RWPE2 (cell line): Measurements from ENCODE around the gene CHKA.
"Not testable (repeated sequence)": the region's sequence is repeated elsewhere in the genome, so short reads cannot be mapped to it uniquely, and the experiment has no call there.

ENCODE experiments used
- ATAC-seq: fragments of 200-7000 bp; cut with Tn5 transposase; 3 replicates; pipeline ENCODE4 v1.9.1; 2021; ENCODE audit warnings: low read depth
- DNase-seq: peaks from one replicate; pipeline ENCODE4 v3.0.0-alpha.2; 2020; ENCODE audit warnings: low spot score
- H3K27ac ChIP-seq: fragments of 450-650 bp; 2 replicates; pipeline ENCODE4 v1.5.1; 2017; ENCODE audit warnings: mild to moderate bottlenecking; ENCODE audit not compliant: poor library complexity, severe bottlenecking
- H3K27me3 ChIP-seq: fragments of 250-450 bp; sonication (Bioruptor Pico); 2 replicates; pipeline ENCODE4 v1.5.1; 2021; ENCODE audit warnings: mild to moderate bottlenecking, moderate library complexity; ENCODE audit not compliant: insufficient read depth, poor library complexity, severe bottlenecking
- H3K36me3 ChIP-seq: fragments of 250-450 bp; sonication (Bioruptor Pico); 2 replicates; pipeline ENCODE4 v1.5.1; 2020; ENCODE audit warnings: low read depth, mild to moderate bottlenecking, moderate library complexity
- H3K4me1 ChIP-seq: fragments of 250-450 bp; sonication (Bioruptor Pico); 2 replicates; pipeline ENCODE4 v1.5.1; 2021; ENCODE audit warnings: mild to moderate bottlenecking, moderate library complexity; ENCODE audit not compliant: insufficient read depth, poor library complexity, severe bottlenecking
- H3K4me3 ChIP-seq: fragments of 250-450 bp; sonication (Bioruptor Pico); 2 replicates; pipeline ENCODE4 v1.5.1; 2021; ENCODE audit warnings: mild to moderate bottlenecking, moderate library complexity; ENCODE audit not compliant: severe bottlenecking
- H3K9me3 ChIP-seq: fragments of 250-450 bp; sonication (Bioruptor Pico); 2 replicates; pipeline ENCODE4 v1.5.1; 2021; ENCODE audit warnings: mild to moderate bottlenecking, moderate library complexity; ENCODE audit not compliant: severe bottlenecking
- CTCF ChIP-seq: fragments of 450-650 bp; IDR thresholded peaks from one replicate; pipeline ENCODE4 v1.5.1; 2017; ENCODE audit warnings: mild to moderate bottlenecking, moderate library complexity; ENCODE audit not compliant: poor library complexity, severe bottlenecking

CHKA gene

GRCh38 chr11:68096962-68097361, 24.2 kb downstream of the CHKA start:
- Histone ChIP-seq H3K9me3 (no peaks in the 10 kb centered on the region), H3K4me1 (no peaks in the 10 kb centered on the region), H3K4me3 (no peak overlapping the region), H3K36me3 (no peaks in the 10 kb centered on the region), H3K27ac (no peak overlapping the region), H3K27me3 (no peaks in the 10 kb centered on the region)
- no peak for TF ChIP-seq CTCF
- ATAC-seq = no peak
- no peak for DNase-seq

DNA sequence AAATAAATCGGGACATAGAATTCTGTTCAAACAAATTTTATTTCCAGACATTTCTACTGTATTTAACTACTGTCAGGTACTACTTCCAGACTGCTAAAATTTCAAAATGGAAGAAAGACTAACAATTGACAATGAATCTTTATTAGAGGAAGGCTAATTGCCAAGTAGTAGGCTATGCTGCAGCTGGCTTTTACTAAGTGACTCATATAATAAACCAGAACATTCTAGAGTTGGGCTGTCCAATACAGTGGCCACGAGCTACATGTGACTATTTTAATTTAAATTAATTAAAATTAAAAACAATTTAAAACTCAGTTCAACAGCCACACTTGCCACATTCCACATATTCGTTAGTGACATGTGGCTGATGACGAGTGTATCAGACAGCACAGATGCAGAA, 27.6 kb downstream of the CHKA start:
- Histone ChIP-seq H3K4me3 (no peak overlapping the region), H3K27me3 (no peaks in the 10 kb centered on the region), H3K36me3 (no peaks in the 10 kb centered on the region), H3K4me1 (no peaks in the 10 kb centered on the region), H3K9me3 (no peaks in the 10 kb centered on the region), H3K27ac (no peak overlapping the region)
- ATAC-seq (no peak), DNase-seq (no peak)
- TF ChIP-seq CTCF = no peak

DNA sequence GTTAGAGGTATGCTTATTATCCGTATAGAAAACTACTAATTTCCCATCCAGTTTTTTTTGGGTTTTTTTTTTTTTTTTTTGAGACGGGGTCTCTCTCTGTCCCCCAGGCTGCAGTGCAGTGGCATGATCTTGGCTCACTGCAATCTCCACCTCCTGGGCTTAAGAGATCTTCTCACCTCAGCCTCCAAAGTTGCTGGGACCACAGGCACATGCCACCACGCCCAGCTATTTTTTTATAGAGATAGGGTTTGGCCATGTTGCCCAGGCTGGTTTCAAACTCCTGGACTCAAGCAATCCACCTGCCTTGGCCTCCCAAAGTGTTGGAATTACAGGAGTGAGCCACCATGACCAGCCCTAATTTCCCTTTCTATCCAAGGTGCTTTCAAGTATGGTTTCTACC, 28.2 kb downstream of the CHKA start:
- H3K4me1 ChIP-seq, H3K36me3 ChIP-seq, H3K9me3 ChIP-seq, H3K4me3 ChIP-seq, H3K27me3 ChIP-seq, ATAC-seq, H3K27ac ChIP-seq, DNase-seq: not testable (repeated sequence)

- Histone ChIP-seq H3K27ac (no peak overlapping the region), H3K27me3 (no peaks in the 10 kb centered on the region), H3K4me1 (no peaks in the 10 kb centered on the region), H3K4me3 (no peak overlapping the region), H3K9me3 (no peaks in the 10 kb centered on the region), H3K36me3 (no peaks in the 10 kb centered on the region)
- DNase-seq (no peak), ATAC-seq (no peak)
- TF ChIP-seq CTCF = no peak
Measured at GRCh38 chr11:68092411-68092810, 28.8 kb downstream of the CHKA start.

DNA sequence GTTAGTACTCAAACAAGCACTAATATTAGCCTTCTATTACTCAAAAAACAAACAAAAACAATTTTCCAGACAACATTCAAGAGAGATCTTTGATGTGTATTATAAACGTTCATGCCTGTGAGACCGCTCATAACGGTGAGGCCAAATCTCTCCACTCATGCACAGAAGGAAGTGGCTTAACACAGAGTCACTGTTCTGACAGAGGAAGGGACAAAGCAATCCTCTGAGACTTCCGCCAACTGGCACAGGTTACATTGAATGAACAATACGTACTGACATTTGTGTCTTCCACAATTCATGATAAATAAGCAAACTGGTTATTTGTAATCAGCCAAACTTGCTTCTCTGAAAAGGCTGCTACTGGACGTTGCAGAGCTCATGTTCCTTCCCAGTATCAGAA, 30.5 kb downstream of the CHKA start:
- Histone ChIP-seq H3K36me3 (no peaks in the 10 kb centered on the region), H3K9me3 (no peaks in the 10 kb centered on the region), H3K4me3 (no peak overlapping the region), H3K27ac (no peak overlapping the region), H3K27me3 (no peaks in the 10 kb centered on the region), H3K4me1 (no peaks in the 10 kb centered on the region)
- ATAC-seq = no peak
- DNase-seq = no peak
- no peak for TF ChIP-seq CTCF
